K562 (cell line): ENCODE results near the gene MACROD2. TPM values are rescaled to one million over a fixed set of nuclear protein-coding genes. Genes with fewer than 3 reads are reported as not detected.

Experiments
- ATAC-seq: fragments of 200-7000 bp; cut with Tn5 transposase; 3 replicates; pipeline ENCODE4 v1.9.1; 2020; ENCODE audit warnings: moderate library complexity
- BruUV-seq: library from RNA; stranded (reverse); fragments of 400-500 nt; replicated peaks from 2 replicates; lab custom pipeline; 2021; lab: Mats Ljungman, UMichigan
- CTCF ChIA-PET: fragments of 300-600 bp; formaldehyde crosslinking; extraction: SDS; loops from one replicate; lab custom pipeline; 2021; ENCODE audit warnings: low intra/inter-chr PET ratio; lab: Yijun Ruan, JAX
- POLR2A ChIA-PET: fragments of 300-600, 350-650 bp; sonication (Branson Sonifier 250); formaldehyde crosslinking; extraction: SDS; loops from one replicate; lab custom pipeline; 2021; ENCODE audit warnings: antibody characterized with exemption, inconsistent platforms; lab: Yijun Ruan, JAX
- DNase-seq, 4 experiments: peaks; one replicate each; pipeline versions ENCODE4 v3.0.0 to v3.0.0-alpha.2; 2011 to 2018; ENCODE audit warnings: low spot score in 3 of 4, mixed read lengths in 3 of 4; ENCODE audit errors: extremely low read depth in 1 of 4
- FAIRE-seq: peaks from 2 replicates; lab custom pipeline; 2011; peaks lifted over from hg19 to GRCh38; lab: Jason Lieb, UNC
- H2AFZ ChIP-seq: 2 replicates; pipeline ENCODE4 v1.6.0; 2011; ENCODE audit warnings: low read depth, low read length, control low read depth, inconsistent platforms
- H3K27ac ChIP-seq: fragments of 200-600 bp; 3 replicates; pipeline ENCODE4 v1.8.0; 2011; ENCODE audit warnings: low read depth, mild to moderate bottlenecking, control low read depth, inconsistent platforms, low read length, moderate library complexity, mixed read lengths; ENCODE audit errors: extremely low read depth
- H3K27me3 ChIP-seq, 2 experiments: fragments of 300-600 bp in 1 of 2; 2 replicates in 1 of 2; 3 replicates in 1 of 2; pipeline versions ENCODE4 v1.6.0 to v1.8.0; 2011; ENCODE audit warnings: inconsistent platforms in 2 of 2, low read length in 2 of 2, mild to moderate bottlenecking in 1 of 2, mixed read lengths in 1 of 2, moderate library complexity in 1 of 2; ENCODE audit not compliant: control insufficient read depth in 2 of 2, insufficient read depth in 2 of 2
- H3K36me3 ChIP-seq: fragments of 300-600 bp; 3 replicates; pipeline ENCODE4 v1.8.0; 2011; ENCODE audit warnings: mild to moderate bottlenecking, low read length, inconsistent platforms; ENCODE audit not compliant: control insufficient read depth, insufficient read depth
- H3K4me1 ChIP-seq, 2 experiments: fragments of 200-600 bp in 1 of 2; replicated peaks in 1 of 2; 2 replicates in 1 of 2; 3 replicates in 1 of 2; pipeline versions ENCODE4 v1.5.1 to v1.8.0; 2011; ENCODE audit warnings: inconsistent platforms in 2 of 2, low read length in 2 of 2, mild to moderate bottlenecking in 1 of 2, mixed read lengths in 1 of 2, moderate library complexity in 1 of 2; ENCODE audit not compliant: control insufficient read depth in 2 of 2, insufficient read depth in 2 of 2
- H3K4me2 ChIP-seq: 2 replicates; pipeline ENCODE4 v1.6.1; 2011; ENCODE audit warnings: low read length, control low read depth, inconsistent platforms, mixed read lengths; ENCODE audit not compliant: insufficient read depth
- H3K4me3 ChIP-seq: fragments of 200-600 bp; sonication (generic), shearing (Covaris generic); 2 replicates; pipeline ENCODE4 v1.5.1; 2016; ENCODE audit warnings: control low read depth, inconsistent platforms
- H3K79me2 ChIP-seq: fragments of 200-600 bp; 3 replicates; pipeline ENCODE4 v1.8.0; 2011; ENCODE audit warnings: low read length, inconsistent platforms; ENCODE audit not compliant: control insufficient read depth, insufficient read depth
- H3K9ac ChIP-seq, 2 experiments: 2 replicates each; pipeline versions ENCODE4 v1.6.0 to v1.6.1; 2011; ENCODE audit warnings: low read depth in 2 of 2, low read length in 2 of 2, control low read depth in 1 of 2, inconsistent platforms in 1 of 2, mild to moderate bottlenecking in 1 of 2, mixed read lengths in 1 of 2; ENCODE audit not compliant: insufficient read depth in 1 of 2
- H3K9me1 ChIP-seq: one replicate; pipeline ENCODE4 v1.6.0; 2011; ENCODE audit warnings: inconsistent platforms, mild to moderate bottlenecking, low read length, moderate library complexity; ENCODE audit not compliant: control insufficient read depth, insufficient read depth
- H3K9me3 ChIP-seq: replicated peaks from 2 replicates; pipeline ENCODE4 v1.5.1; 2011; ENCODE audit warnings: low read depth, low read length, inconsistent platforms; ENCODE audit not compliant: control insufficient read depth, insufficient read depth
- H4K20me1 ChIP-seq: replicated peaks from 2 replicates; pipeline ENCODE4 v1.6.1; 2011; ENCODE audit warnings: low read length, inconsistent platforms, mixed read lengths; ENCODE audit not compliant: control insufficient read depth, insufficient read depth
- BHLHE40 ChIP-seq: IDR thresholded peaks from 2 replicates; pipeline ENCODE4 v1.6.1; 2011; ENCODE audit warnings: low read length, improper control_type of control experiment
- CBX5 ChIP-seq: IDR thresholded peaks from 2 replicates; pipeline ENCODE4 v1.6.1; 2014; ENCODE audit warnings: low read depth, borderline replicate concordance
- ETV1 ChIP-seq: fragments of 450-650 bp; conservative IDR thresholded peaks from 2 replicates; pipeline ENCODE4 v1.6.1; 2016; ENCODE audit warnings: missing genetic modification characterization, control low read depth, low read depth, missing compliant biosample characterization
- HMG20A ChIP-seq: fragments of 450-650 bp; formaldehyde crosslinking; conservative IDR thresholded peaks from 2 replicates; pipeline ENCODE4 v1.4.0; 2020; ENCODE audit warnings: mild to moderate bottlenecking, mixed read lengths
- JUND ChIP-seq, 2 experiments: IDR thresholded peaks; 2 replicates in 1 of 2; 3 replicates in 1 of 2; pipeline ENCODE4 v1.6.1; 2011; ENCODE audit warnings: borderline replicate concordance in 2 of 2, low read depth in 2 of 2, low read length in 2 of 2, improper control_type of control experiment in 1 of 2, missing biosample characterization in 1 of 2, missing genetic modification characterization in 1 of 2, missing genetic modification reagents in 1 of 2
- NFATC3 ChIP-seq: fragments of 450-650 bp; IDR thresholded peaks from 2 replicates; pipeline ENCODE4 v1.6.1; 2017; ENCODE audit warnings: mild to moderate bottlenecking
- PREB ChIP-seq: sonication (generic); formaldehyde crosslinking; IDR thresholded peaks from 2 replicates; pipeline ENCODE4 v1.8.1; 2023; ENCODE audit warnings: mild to moderate bottlenecking, missing genetic modification reagents
- ZNF124 ChIP-seq: sonication (generic); formaldehyde crosslinking; IDR thresholded peaks from 2 replicates; pipeline ENCODE4 v1.8.1; 2022; ENCODE audit warnings: missing genetic modification reagents
- ZNF407 ChIP-seq: fragments of 450-650 bp; IDR thresholded peaks from 2 replicates; pipeline ENCODE4 v1.6.1; 2016; ENCODE audit warnings: low read depth
- WGBS: fragments of 100-300 bp; shearing (Covaris generic); methylation state at CpG from one replicate; pipeline ENCODE4 v1.1.6; 2016; ENCODE audit warnings: low coverage, mixed read lengths; ENCODE audit not compliant: insufficient coverage; ENCODE audit errors: missing lambda C conversion rate; 5-methylcytosine and 5-hydroxymethylcytosine counted together
- in situ Hi-C: fragments of 300-500 bp; cut with MboI; formaldehyde crosslinking; loops from 4 replicates; pipeline ENCODE4 v1.15.0; 2018; ENCODE audit warnings: inconsistent platforms, mixed read lengths
- intact Hi-C: fragments of 100-400 bp; cut with micrococcal nuclease; formaldehyde crosslinking; loops from 2 replicates; pipeline ENCODE4 v1.14.2; 2022
- polyA plus RNA-seq, 8 experiments: library from polyadenylated mRNA; depleted of rRNA in 4 of 8; stranded (reverse) in 5 of 8; unstranded in 3 of 8; fragments of >200 nt; fragmentation: Nextera tagmentation in 2 of 8; fragmentation: Illumina TruSeq in 1 of 8; extraction: Ambion mirVana in 2 of 8; extraction: Trizol in 1 of 8; gene quantifications; 2 replicates each; pipeline versions ENCODE4 v1.2.1 to v1.2.3, GENCODE V29; 2011 to 2014; ENCODE audit warnings: inconsistent platforms in 1 of 8, missing spikeins in 1 of 8
- total RNA-seq, 7 experiments: library from RNA; depleted of rRNA in 6 of 7; stranded (reverse); fragments of >200 nt in 6 of 7; fragmentation: Illumina TruSeq in 2 of 7; extraction: Trizol in 2 of 7; gene quantifications; 2 replicates each; pipeline versions ENCODE4 v1.2.1 to v1.2.3, GENCODE V29; 2011 to 2021; ENCODE audit warnings: low replicate concordance in 1 of 7

Gene MACROD2
- total and polyA plus RNA-seq, 9 of the 15 experiments (the other 6 are each of a cell fraction or from before 2014, with no cell fraction given): not detected

GRCh38 chr20:16063881-16064280 is 2068.6 kb downstream of the MACROD2 start:
- in situ Hi-C loops: no loop called here
- Histone ChIP-seq H3K9me1 (no peaks in the 10 kb centered on the region), H3K27ac (no peak overlapping the region), H4K20me1 (no peaks in the 10 kb centered on the region), H3K9ac (no peak overlapping the region), H2AFZ (no peak overlapping the region), H3K4me2 (no peak overlapping the region), H3K36me3 (no peaks in the 10 kb centered on the region), H3K4me3 (no peak overlapping the region), H3K27me3 (no peaks in the 10 kb centered on the region), H3K9me3 (no peaks in the 10 kb centered on the region), H3K79me2 (no peaks in the 10 kb centered on the region), H3K4me1 (no peaks in the 10 kb centered on the region)
- FAIRE-seq (no peak), ATAC-seq (no peak), DNase-seq (no peak)
- ChIA-PET POLR2A (no interaction called here), CTCF (no interaction called here)
- no TSS peak for BruUV-seq
- intact Hi-C loops: no loop called here
- WGBS: 0% methylated on average over 2 of the region's 2 CpGs
- TF ChIP-seq PREB (CRISPR knock-in tag) (no peak), ZNF407 (no peak), HMG20A (CRISPR knock-in tag) (no peak), BHLHE40 (no peak), ZNF124 (CRISPR knock-in tag) (no peak), CBX5 (no peak), ETV1 (no peak), NFATC3 (no peak), JUND (IDR thresholded peaks at IDR 0.05; ENCODE audit: borderline replicate concordance, low read depth, low read length) (no peak), JUND (tag; IDR thresholded peaks at IDR 0.05; ENCODE audit: borderline replicate concordance, low read depth, low read length) (no peak)
